Psoas muscle (tissue), 8 donors: Measurements from ENCODE around the gene MAGEB2. TPM values are rescaled to one million over a fixed set of nuclear protein-coding genes. Genes with fewer than 3 reads are reported as not detected.

ENCODE experiments used
- ATAC-seq, 4 donors: fragments of 200-7000 bp; cut with Tn5 transposase; one replicate each; pipeline ENCODE4 v1.9.1; 2020; ENCODE audit warnings: moderate library complexity in 3 of 4, mild to moderate bottlenecking in 2 of 4
- DNase-seq, 2 donors: peaks; one replicate each; pipeline ENCODE4 v3.0.0-alpha.2; 2020
- H3K27ac ChIP-seq: fragments of 200-600 bp; one replicate; pipeline ENCODE4 v1.8.0; 2022
- H3K27me3 ChIP-seq, 3 donors: fragments of 200-600 bp in 1 of 3; one replicate each; pipeline versions ENCODE4 v1.6.1 to v1.8.0; 2013 to 2022; ENCODE audit warnings: low read length in 2 of 3, mild to moderate bottlenecking in 2 of 3, moderate library complexity in 1 of 3; ENCODE audit not compliant: insufficient read depth in 3 of 3
- H3K36me3 ChIP-seq, 2 donors: fragments of 200-600 bp in 1 of 2; one replicate each; pipeline versions ENCODE4 v1.6.1 to v1.8.0; 2013 to 2022; ENCODE audit warnings: low read depth in 1 of 2, mild to moderate bottlenecking in 1 of 2, moderate library complexity in 1 of 2; ENCODE audit not compliant: insufficient read depth in 1 of 2
- H3K4me1 ChIP-seq: fragments of 200-600 bp; one replicate; pipeline ENCODE4 v1.8.0; 2022
- H3K4me3 ChIP-seq: fragments of 200-600 bp; one replicate; pipeline ENCODE4 v1.8.0; 2022; ENCODE audit warnings: mild to moderate bottlenecking
- H3K9me3 ChIP-seq: fragments of 200-600 bp; one replicate; pipeline ENCODE4 v1.8.0; 2022
- WGBS, 3 donors: extraction: QIAGEN DNeasy Blood & Tissue Kit; methylation state at CpG; one replicate each; pipeline versions ENCODE4 v1.1.6 to v1.1.7; 2013; 5-methylcytosine and 5-hydroxymethylcytosine counted together
- intact Hi-C, 2 donors: fragments of 100-400 bp; cut with DNase I; formaldehyde crosslinking; loops; one replicate each; pipeline versions ENCODE4 v1.11.0 to v1.14.2; 2022
- long read RNA-seq, 2 donors: library from polyadenylated mRNA; unstranded; transcript quantifications; one replicate each; pipeline ENCODE4 v2.0.0, GENCODE V29; 2021
- polyA plus RNA-seq, 3 donors: library from polyadenylated mRNA; stranded (reverse); fragments of 200-250 nt; gene quantifications; one replicate each; pipeline ENCODE4 v1.2.3, GENCODE V29; 2013
- total RNA-seq, 4 donors: library from RNA; stranded (reverse); fragmentation: NEBNext Ultra II Directional in 2 of 4; extraction: Animal tissue kit (Norgen Biotek cat#: 25700) in 2 of 4; gene quantifications; one replicate each; pipeline versions ENCODE4 v1.2.1 to v1.2.4, GENCODE V29; 2021 to 2023
- TF ChIP-seq, protein P1 (sequence below): fragments of 200-600 bp; IDR thresholded peaks from one replicate; pipeline ENCODE4 v1.8.0; 2022; ENCODE audit warnings: antibody characterized with exemption
- donor health status: healthy with polysubstance abuse.
- donor health status: DM: no; HTN: no; CAD: no; lungs with moderate emphysema.
- donor health status: Bipolar disorder and iron deficiency.
- donor health status: healthy.
- donor health status: DM: yes; HTN: yes; CAD: no.
- donor health status: DM: no; HTN: no; CAD: no.
- donor health status: DM: no; HTN: no; CAD: no.
- donor health status: DM: yes; HTN: yes; CAD: no.

MAGEB2 gene, protein sequence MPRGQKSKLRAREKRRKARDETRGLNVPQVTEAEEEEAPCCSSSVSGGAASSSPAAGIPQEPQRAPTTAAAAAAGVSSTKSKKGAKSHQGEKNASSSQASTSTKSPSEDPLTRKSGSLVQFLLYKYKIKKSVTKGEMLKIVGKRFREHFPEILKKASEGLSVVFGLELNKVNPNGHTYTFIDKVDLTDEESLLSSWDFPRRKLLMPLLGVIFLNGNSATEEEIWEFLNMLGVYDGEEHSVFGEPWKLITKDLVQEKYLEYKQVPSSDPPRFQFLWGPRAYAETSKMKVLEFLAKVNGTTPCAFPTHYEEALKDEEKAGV
- not detected for total RNA-seq
- polyA plus RNA-seq = not detected
- long read RNA-seq, donor 1 = 0 reads
- long read RNA-seq, donor 2 = 0 reads

DNA sequence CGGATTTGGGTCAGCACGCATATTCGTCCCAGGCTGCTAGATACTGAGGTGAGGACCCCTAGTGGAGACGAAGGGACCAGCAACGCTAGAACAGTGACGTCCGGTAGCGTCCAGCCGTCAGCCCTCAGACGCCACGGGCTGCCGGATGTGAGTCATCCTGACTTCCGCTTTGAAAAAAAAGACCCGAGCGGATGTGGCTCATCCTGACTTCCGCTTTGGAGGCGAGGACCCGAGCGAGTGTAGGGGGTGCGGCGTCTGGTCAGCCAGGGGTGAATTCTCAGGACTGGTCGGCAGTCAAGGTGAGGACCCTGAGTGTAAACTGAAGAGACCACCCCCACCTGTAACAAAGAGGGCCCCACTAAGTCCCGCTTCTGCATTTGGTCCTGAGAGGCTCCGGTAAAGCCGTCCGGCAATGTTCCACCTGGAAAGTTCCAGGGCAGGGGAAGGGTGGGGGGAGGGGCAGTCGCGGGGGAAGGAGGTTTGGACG, at the start of gene MAGEB2:
MAGEB2 (plus strand) TSS at position 207 of the 487 bp plus-strand sequence. CDS start 3,018 bp downstream, outside the sequence.
- Histone ChIP-seq H3K27ac (no peak within 1 kb of the TSS), H3K9me3 (no peaks in the 10 kb centered on the region), H3K4me1 (no peaks in the 10 kb centered on the region), H3K27me3 (peaks cover 0 to 6% (median 0%) of the 10 kb centered on the region in 3 donors), H3K36me3 (no peaks in the 10 kb centered on the region), H3K4me3 (no peak within 1 kb of the TSS)
- ATAC-seq (no peak), DNase-seq (no peak)
- 79 to 98% (median 96%) methylated on average over 28 to 29 of the region's 29 CpGs for WGBS, 3 donors
- TF ChIP-seq, protein P1, sequence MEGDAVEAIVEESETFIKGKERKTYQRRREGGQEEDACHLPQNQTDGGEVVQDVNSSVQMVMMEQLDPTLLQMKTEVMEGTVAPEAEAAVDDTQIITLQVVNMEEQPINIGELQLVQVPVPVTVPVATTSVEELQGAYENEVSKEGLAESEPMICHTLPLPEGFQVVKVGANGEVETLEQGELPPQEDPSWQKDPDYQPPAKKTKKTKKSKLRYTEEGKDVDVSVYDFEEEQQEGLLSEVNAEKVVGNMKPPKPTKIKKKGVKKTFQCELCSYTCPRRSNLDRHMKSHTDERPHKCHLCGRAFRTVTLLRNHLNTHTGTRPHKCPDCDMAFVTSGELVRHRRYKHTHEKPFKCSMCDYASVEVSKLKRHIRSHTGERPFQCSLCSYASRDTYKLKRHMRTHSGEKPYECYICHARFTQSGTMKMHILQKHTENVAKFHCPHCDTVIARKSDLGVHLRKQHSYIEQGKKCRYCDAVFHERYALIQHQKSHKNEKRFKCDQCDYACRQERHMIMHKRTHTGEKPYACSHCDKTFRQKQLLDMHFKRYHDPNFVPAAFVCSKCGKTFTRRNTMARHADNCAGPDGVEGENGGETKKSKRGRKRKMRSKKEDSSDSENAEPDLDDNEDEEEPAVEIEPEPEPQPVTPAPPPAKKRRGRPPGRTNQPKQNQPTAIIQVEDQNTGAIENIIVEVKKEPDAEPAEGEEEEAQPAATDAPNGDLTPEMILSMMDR = no peak
- intact Hi-C loops = no loop called here

GRCh38 chrX:30170900-30171299, 44.5 kb upstream of the MAGEB2 start:
- Histone ChIP-seq H3K4me3 (no peak overlapping the region), H3K27me3 (peaks cover 0 to 6% (median 0%) of the 10 kb centered on the region in 3 donors), H3K9me3 (no peaks in the 10 kb centered on the region), H3K27ac (no peak overlapping the region), H3K4me1 (no peaks in the 10 kb centered on the region), H3K36me3 (no peaks in the 10 kb centered on the region)
- 37 to 56% (median 54%) methylated on average over 2 of the region's 2 CpGs for WGBS, 3 donors
- DNase-seq = no peak
- ATAC-seq = no peak
- intact Hi-C loops = no loop called here
- TF ChIP-seq, protein P1 = no peak

DNA sequence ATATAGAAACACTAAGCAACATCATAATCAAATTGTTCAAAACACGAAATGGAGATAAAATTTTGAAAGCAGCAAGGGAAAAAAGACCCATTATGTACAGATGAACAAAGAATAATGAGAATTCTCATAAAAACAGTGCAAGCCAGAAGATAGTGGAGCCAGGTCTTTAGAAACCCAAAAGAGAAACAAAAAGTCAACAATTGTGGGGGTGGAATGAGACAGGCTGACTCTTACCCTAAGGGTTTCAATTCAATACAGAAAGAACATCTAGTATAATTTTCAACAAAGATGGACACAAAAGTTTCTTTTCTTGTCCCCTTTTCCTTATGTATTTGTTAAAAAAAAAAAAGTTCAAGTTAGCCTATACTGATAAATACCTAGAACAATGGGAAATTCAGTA, 34.0 kb upstream of the MAGEB2 start:
- Histone ChIP-seq H3K36me3 (no peaks in the 10 kb centered on the region), H3K27ac (no peak overlapping the region), H3K27me3 (peaks cover 0 to 22% (median 0%) of the 10 kb centered on the region in 3 donors), H3K4me1 (no peaks in the 10 kb centered on the region), H3K4me3 (no peak overlapping the region), H3K9me3 (no peaks in the 10 kb centered on the region)
- WGBS, 3 donors = 20 to 58% (median 28%) methylated on average over 1 of the region's 1 CpG
- intact Hi-C loops = no loop called here
- ATAC-seq (no peak), DNase-seq (no peak)
- TF ChIP-seq, protein P1 = no peak

DNA sequence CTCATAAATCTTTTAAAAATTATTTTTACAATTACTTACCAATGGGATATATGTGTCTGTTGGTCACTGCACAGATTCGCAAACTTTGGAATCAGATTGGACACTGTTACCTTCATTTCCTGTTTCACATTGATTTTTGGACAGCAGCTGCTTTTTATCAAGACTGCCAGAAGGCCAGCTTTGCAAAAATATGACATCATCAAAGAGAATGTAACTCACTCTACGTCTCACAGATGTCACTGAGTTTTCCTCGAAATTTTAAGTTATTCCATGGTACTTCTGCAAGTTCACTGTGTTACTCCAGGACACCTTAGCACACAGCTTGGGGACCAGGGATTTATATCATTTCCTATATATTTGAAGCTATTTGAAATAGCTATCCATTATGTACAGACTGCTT, 31.8 kb upstream of the MAGEB2 start:
- intact Hi-C loops = no loop called here
- Histone ChIP-seq H3K9me3 (no peaks in the 10 kb centered on the region), H3K4me3 (no peak overlapping the region), H3K36me3 (no peaks in the 10 kb centered on the region), H3K4me1 (no peaks in the 10 kb centered on the region), H3K27me3 (peaks cover 0 to 15% (median 0%) of the 10 kb centered on the region in 3 donors), H3K27ac (no peak overlapping the region)
- WGBS, 3 donors = 31 to 37% (median 31%) methylated on average over 3 of the region's 3 CpGs
- DNase-seq = no peak
- ATAC-seq = no peak
- TF ChIP-seq, protein P1 = no peak
